HCT116 (cell line): ENCODE measurements around the gene KLK13. TPM values are rescaled to one million over a fixed set of nuclear protein-coding genes. Genes with fewer than 3 reads are reported as not detected.

Experiments
- ATAC-seq: fragments of 200-7000 bp; cut with Tn5 transposase; 2 replicates; pipeline ENCODE4 v1.9.1; 2020; ENCODE audit warnings: mild to moderate bottlenecking, moderate library complexity
- BruUV-seq: library from RNA; stranded (reverse); fragments of 400-500 nt; replicated peaks from 2 replicates; lab custom pipeline; 2021; lab: Mats Ljungman, UMichigan
- CTCF ChIA-PET: fragments of 300-600 bp; sonication (Branson Sonifier 250); formaldehyde crosslinking; loops from one replicate; lab custom pipeline; 2021; ENCODE audit warnings: antibody characterized with exemption; lab: Charles Lee
- POLR2A ChIA-PET: fragments of 300-600, 350-600 bp; sonication (Branson Sonifier 250); formaldehyde crosslinking; loops from one replicate; lab custom pipeline; 2021; ENCODE audit warnings: antibody characterized with exemption; lab: Charles Lee
- RAD21 ChIA-PET, 2 experiments: fragments of 300-600 bp; sonication (Branson Sonifier 250); formaldehyde crosslinking; loops; one replicate each; lab custom pipeline; 2023; ENCODE audit warnings: low total read pairs in 2 of 2; ENCODE audit not compliant: uncharacterized antibody in 2 of 2, unreplicated experiment in 2 of 2, low non-redundant PET in 1 of 2; lab: Charles Lee
- DNase-seq: peaks from one replicate; pipeline ENCODE4 v3.0.0-alpha.2; 2010; ENCODE audit warnings: low read depth, low spot score
- H2AFZ ChIP-seq: fragments of 200-600 bp; shearing (Covaris generic), sonication (generic); 2 replicates; pipeline ENCODE4 v1.6.1; 2017; ENCODE audit warnings: low read depth, mixed run types, mixed read lengths, antibody characterized with exemption, low read length; ENCODE audit not compliant: poor library complexity, severe bottlenecking
- H3K27ac ChIP-seq: 2 replicates; pipeline ENCODE4 v1.5.1; 2012; ENCODE audit warnings: low read depth, low read length
- H3K27me3 ChIP-seq: fragments of 200-600 bp; sonication (generic); 2 replicates; pipeline ENCODE4 v1.6.1; 2016; ENCODE audit warnings: mixed run types, low read length, mixed read lengths; ENCODE audit not compliant: insufficient read depth
- H3K36me3 ChIP-seq, 2 experiments: fragments of 200-500 bp in 1 of 2; fragments of 200-600 bp in 1 of 2; sonication (Bioruptor generic) in 1 of 2; sonication (generic) in 1 of 2; 2 replicates each; pipeline versions ENCODE4 v1.5.1 to v1.6.1; 2014 to 2016; ENCODE audit warnings: low read length in 2 of 2, inconsistent platforms in 1 of 2, mixed read lengths in 1 of 2, mixed run types in 1 of 2; ENCODE audit not compliant: insufficient read depth in 2 of 2, control insufficient read depth in 1 of 2
- H3K4me1 ChIP-seq, 2 experiments: fragments of 200-600 bp in 1 of 2; sonication (generic) in 1 of 2; 2 replicates each; pipeline versions ENCODE4 v1.5.1 to v1.6.1; 2012 to 2017; ENCODE audit warnings: low read length in 2 of 2, inconsistent platforms in 1 of 2, mild to moderate bottlenecking in 1 of 2, mixed read lengths in 1 of 2, mixed run types in 1 of 2, moderate library complexity in 1 of 2; ENCODE audit not compliant: insufficient read depth in 2 of 2, control insufficient read depth in 1 of 2
- H3K4me2 ChIP-seq: fragments of 200-600 bp; sonication (generic); 2 replicates; pipeline ENCODE4 v1.6.1; 2017; ENCODE audit warnings: mixed run types, low read length, mixed read lengths
- H3K4me3 ChIP-seq, 2 experiments: fragments of 200-600 bp in 1 of 2; sonication (generic) in 1 of 2; replicated peaks in 1 of 2; 2 replicates each; pipeline ENCODE4 v1.5.1; 2011 to 2016; ENCODE audit warnings: low read length in 2 of 2, control low read depth in 1 of 2, low read depth in 1 of 2, mild to moderate bottlenecking in 1 of 2, mixed read lengths in 1 of 2, mixed run types in 1 of 2
- H3K79me2 ChIP-seq: fragments of 200-600 bp; sonication (generic); 2 replicates; pipeline ENCODE4 v1.6.1; 2017; ENCODE audit warnings: mild to moderate bottlenecking, mixed run types, low read length, moderate library complexity, mixed read lengths; ENCODE audit not compliant: insufficient read depth
- H3K9ac ChIP-seq: fragments of 200-600 bp; sonication (generic); 2 replicates; pipeline ENCODE4 v1.6.1; 2016; ENCODE audit warnings: low read length, mixed read lengths
- H3K9me2 ChIP-seq: fragments of 200-600 bp; sonication (generic), shearing (Covaris generic); 2 replicates; pipeline ENCODE4 v1.6.1; 2017; ENCODE audit warnings: mixed run types, mild to moderate bottlenecking, moderate library complexity; ENCODE audit not compliant: insufficient read depth
- H3K9me3 ChIP-seq, 2 experiments: fragments of 200-500 bp in 1 of 2; fragments of 200-600 bp in 1 of 2; sonication (Bioruptor generic) in 1 of 2; sonication (generic) in 1 of 2; 2 replicates each; pipeline ENCODE4 v1.6.1; 2014 to 2017; ENCODE audit warnings: low read length in 2 of 2, mixed read lengths in 2 of 2, inconsistent platforms in 1 of 2, low read depth in 1 of 2, mild to moderate bottlenecking in 1 of 2, mixed run types in 1 of 2, moderate library complexity in 1 of 2; ENCODE audit not compliant: control insufficient read depth in 1 of 2, insufficient read depth in 1 of 2
- H4K20me1 ChIP-seq: fragments of 200-600 bp; sonication (generic), shearing (Covaris generic); 2 replicates; pipeline ENCODE4 v1.6.1; 2017; ENCODE audit warnings: mixed run types, mild to moderate bottlenecking, moderate library complexity; ENCODE audit not compliant: insufficient read depth
- CEBPB ChIP-seq: IDR thresholded peaks from 2 replicates; pipeline ENCODE4 v1.6.1; 2012; ENCODE audit warnings: low read depth
- EZH2phosphoT487 ChIP-seq: fragments of 200-600 bp; IDR thresholded peaks from 2 replicates; pipeline ENCODE4 v1.6.1; 2018; ENCODE audit warnings: antibody characterized with exemption, borderline replicate concordance
- FOSL1 ChIP-seq: IDR thresholded peaks from 2 replicates; pipeline ENCODE4 v1.6.1; 2012; ENCODE audit warnings: low read depth
- MAX ChIP-seq: IDR thresholded peaks from 2 replicates; pipeline ENCODE4 v1.6.1; 2012
- REST ChIP-seq: IDR thresholded peaks from 2 replicates; pipeline ENCODE4 v1.6.1; 2012; ENCODE audit warnings: low read depth
- SIN3A ChIP-seq: IDR thresholded peaks from 2 replicates; pipeline ENCODE4 v1.6.1; 2012; ENCODE audit warnings: low read depth
- ZFX ChIP-seq: fragments of 450-650 bp; IDR thresholded peaks from 2 replicates; pipeline ENCODE4 v1.6.1; 2017
- ZNF274 ChIP-seq: fragments of 200-500 bp; sonication (Bioruptor generic); IDR thresholded peaks from 2 replicates; pipeline ENCODE4 v1.6.1; 2014; ENCODE audit warnings: mild to moderate bottlenecking, low read depth, low read length, inconsistent platforms
- intact Hi-C: fragments of 100-400 bp; cut with micrococcal nuclease; formaldehyde crosslinking; loops from 2 replicates; pipeline ENCODE4 v1.10.0; 2022
- total RNA-seq: library from RNA; stranded (reverse); gene quantifications from one replicate; pipeline ENCODE4 v1.2.1, GENCODE V29; 2021; ENCODE audit not compliant: unreplicated experiment
- TF ChIP-seq, protein P1 (sequence below): IDR thresholded peaks from 2 replicates; pipeline ENCODE4 v1.6.1; 2012
- TF ChIP-seq, protein P2 (sequence below): IDR thresholded peaks from 2 replicates; pipeline ENCODE4 v1.6.1; 2011; ENCODE audit warnings: mild to moderate bottlenecking, low read length, moderate library complexity; ENCODE audit not compliant: insufficient replicate concordance; ENCODE audit errors: extremely low read depth

The KLK13 gene
- total RNA-seq, 1 experiment from 2014 or later: 3.2 TPM

- TF ChIP-seq REST (no peak), EZH2phosphoT487 (no peak), FOSL1 (no peak), MAX (no peak)
- TF ChIP-seq, protein P1, sequence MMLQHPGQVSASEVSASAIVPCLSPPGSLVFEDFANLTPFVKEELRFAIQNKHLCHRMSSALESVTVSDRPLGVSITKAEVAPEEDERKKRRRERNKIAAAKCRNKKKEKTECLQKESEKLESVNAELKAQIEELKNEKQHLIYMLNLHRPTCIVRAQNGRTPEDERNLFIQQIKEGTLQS: no peak
- TF ChIP-seq, protein P2, sequence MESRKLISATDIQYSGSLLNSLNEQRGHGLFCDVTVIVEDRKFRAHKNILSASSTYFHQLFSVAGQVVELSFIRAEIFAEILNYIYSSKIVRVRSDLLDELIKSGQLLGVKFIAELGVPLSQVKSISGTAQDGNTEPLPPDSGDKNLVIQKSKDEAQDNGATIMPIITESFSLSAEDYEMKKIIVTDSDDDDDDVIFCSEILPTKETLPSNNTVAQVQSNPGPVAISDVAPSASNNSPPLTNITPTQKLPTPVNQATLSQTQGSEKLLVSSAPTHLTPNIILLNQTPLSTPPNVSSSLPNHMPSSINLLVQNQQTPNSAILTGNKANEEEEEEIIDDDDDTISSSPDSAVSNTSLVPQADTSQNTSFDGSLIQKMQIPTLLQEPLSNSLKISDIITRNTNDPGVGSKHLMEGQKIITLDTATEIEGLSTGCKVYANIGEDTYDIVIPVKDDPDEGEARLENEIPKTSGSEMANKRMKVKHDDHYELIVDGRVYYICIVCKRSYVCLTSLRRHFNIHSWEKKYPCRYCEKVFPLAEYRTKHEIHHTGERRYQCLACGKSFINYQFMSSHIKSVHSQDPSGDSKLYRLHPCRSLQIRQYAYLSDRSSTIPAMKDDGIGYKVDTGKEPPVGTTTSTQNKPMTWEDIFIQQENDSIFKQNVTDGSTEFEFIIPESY: no peak
Measured at GRCh38 chr19:51083783-51084182, 18.9 kb upstream of the KLK13 start (continued).

DNA sequence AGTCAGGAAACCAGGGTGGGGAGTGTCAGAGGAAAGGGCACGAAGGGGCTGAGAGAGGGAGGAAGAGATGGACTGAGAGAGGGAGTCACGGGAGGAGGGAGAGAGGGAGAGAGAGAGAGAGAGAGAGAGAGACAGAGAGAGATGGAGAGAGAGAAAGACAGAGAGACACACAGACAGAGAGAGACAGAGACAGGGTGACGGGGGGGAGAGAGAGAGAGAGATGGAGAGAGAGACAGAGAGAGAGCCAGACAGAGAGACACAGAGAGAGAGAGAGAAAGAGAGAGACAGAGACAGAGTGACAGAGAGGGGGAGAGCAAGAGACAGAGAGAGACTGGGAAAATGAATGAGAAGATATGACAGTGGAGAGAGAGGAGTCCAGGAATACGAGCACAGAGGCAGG lies 18.3 kb upstream of the KLK13 start:
- Histone ChIP-seq H3K4me3 (no peak overlapping the region), H3K4me1 (no peaks in the 10 kb centered on the region), H3K9me3 (no peaks in the 10 kb centered on the region), H3K79me2 (no peaks in the 10 kb centered on the region), H3K9me2 (no peaks in the 10 kb centered on the region), H3K9ac (no peak overlapping the region), H3K27me3 (no peaks in the 10 kb centered on the region), H4K20me1 (no peaks in the 10 kb centered on the region), H2AFZ (no peak overlapping the region), H3K27ac (no peak overlapping the region), H3K36me3 (no peaks in the 10 kb centered on the region), H3K4me2 (no peak overlapping the region)
- DNase-seq (no peak), ATAC-seq (no peak)
- ChIA-PET POLR2A (no interaction called here), CTCF (no interaction called here), RAD21 (no interaction called here)
- TF ChIP-seq REST: no peak
- no peak for TF ChIP-seq ZFX
- no peak for TF ChIP-seq SIN3A
- TF ChIP-seq, protein P2: no peak
- TF ChIP-seq CEBPB: no peak
- TF ChIP-seq, protein P1: no peak
- TF ChIP-seq ZNF274: no peak
- intact Hi-C loops: no loop called here
- no TSS peak for BruUV-seq
